DND-41 (cell line): ENCODE measurements around the gene EEIG1.

ENCODE experiments used
- EZH2 ChIP-seq: IDR thresholded peaks from 3 replicates; pipeline ENCODE4 v1.6.1; 2012; ENCODE audit warnings: borderline replicate concordance, low read depth, mild to moderate bottlenecking, moderate library complexity, low read length, inconsistent platforms; ENCODE audit not compliant: severe bottlenecking
- TF ChIP-seq, protein P1 (sequence below): IDR thresholded peaks from 2 replicates; pipeline ENCODE4 v1.5.1; 2012; ENCODE audit warnings: borderline replicate concordance, low read length, moderate library complexity, mild to moderate bottlenecking; ENCODE audit not compliant: poor library complexity, severe bottlenecking; ENCODE audit errors: extremely low read depth

DNA sequence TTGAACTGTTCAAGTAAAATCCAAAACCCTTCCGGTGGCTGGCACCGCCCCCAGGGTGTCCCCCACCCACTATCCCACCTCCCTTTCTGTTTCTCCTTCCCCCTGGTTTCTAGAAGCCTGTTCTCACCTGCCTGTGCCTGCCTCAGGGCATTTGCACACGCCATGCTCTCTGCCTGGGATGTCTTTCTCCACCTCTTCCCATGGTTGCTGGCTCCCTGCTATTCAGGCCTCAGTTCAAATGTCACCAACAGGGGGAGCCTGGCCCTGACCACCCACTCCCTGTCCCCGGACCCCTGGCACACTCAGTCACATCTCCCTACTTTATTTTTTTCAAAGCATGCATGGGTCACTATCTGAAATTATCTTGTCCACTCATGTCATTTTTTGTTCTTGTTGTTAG is 39.9 kb upstream of the EEIG1 start:
- TF ChIP-seq, protein P1, sequence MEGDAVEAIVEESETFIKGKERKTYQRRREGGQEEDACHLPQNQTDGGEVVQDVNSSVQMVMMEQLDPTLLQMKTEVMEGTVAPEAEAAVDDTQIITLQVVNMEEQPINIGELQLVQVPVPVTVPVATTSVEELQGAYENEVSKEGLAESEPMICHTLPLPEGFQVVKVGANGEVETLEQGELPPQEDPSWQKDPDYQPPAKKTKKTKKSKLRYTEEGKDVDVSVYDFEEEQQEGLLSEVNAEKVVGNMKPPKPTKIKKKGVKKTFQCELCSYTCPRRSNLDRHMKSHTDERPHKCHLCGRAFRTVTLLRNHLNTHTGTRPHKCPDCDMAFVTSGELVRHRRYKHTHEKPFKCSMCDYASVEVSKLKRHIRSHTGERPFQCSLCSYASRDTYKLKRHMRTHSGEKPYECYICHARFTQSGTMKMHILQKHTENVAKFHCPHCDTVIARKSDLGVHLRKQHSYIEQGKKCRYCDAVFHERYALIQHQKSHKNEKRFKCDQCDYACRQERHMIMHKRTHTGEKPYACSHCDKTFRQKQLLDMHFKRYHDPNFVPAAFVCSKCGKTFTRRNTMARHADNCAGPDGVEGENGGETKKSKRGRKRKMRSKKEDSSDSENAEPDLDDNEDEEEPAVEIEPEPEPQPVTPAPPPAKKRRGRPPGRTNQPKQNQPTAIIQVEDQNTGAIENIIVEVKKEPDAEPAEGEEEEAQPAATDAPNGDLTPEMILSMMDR, result peak; percentile 44
- TF ChIP-seq EZH2, result no peak
